Mesothelial cell of epicardium (in vitro differentiated cells): ENCODE measurements around the gene CDCP1. TPM values are rescaled to one million over a fixed set of nuclear protein-coding genes. Genes with fewer than 3 reads are reported as not detected.

Experiments
- DNase-seq, 2 experiments: peaks; one replicate each; pipeline ENCODE4 v3.0.0; 2021; ENCODE audit warnings: low spot score in 2 of 2; ENCODE audit not compliant: unreplicated experiment in 2 of 2
- H3K27ac Mint-ChIP-seq: 2 replicates; pipeline ENCODE4 v1.8.0; 2021; ENCODE audit warnings: mixed read lengths
- H3K27me3 Mint-ChIP-seq: 2 replicates; pipeline ENCODE4 v1.8.0; 2021; ENCODE audit warnings: low read depth, mixed read lengths
- H3K36me3 Mint-ChIP-seq: 2 replicates; pipeline ENCODE4 v1.8.0; 2021; ENCODE audit warnings: mixed read lengths
- H3K4me1 Mint-ChIP-seq: 2 replicates; pipeline ENCODE4 v1.8.0; 2021; ENCODE audit warnings: mixed read lengths
- H3K4me3 Mint-ChIP-seq: 2 replicates; pipeline ENCODE4 v1.8.0; 2021; ENCODE audit warnings: mild to moderate bottlenecking, moderate library complexity, mixed read lengths
- H3K9me3 Mint-ChIP-seq: 2 replicates; pipeline ENCODE4 v1.8.0; 2021; ENCODE audit warnings: mixed read lengths
- CTCF ChIP-seq: fragments of 200-600 bp; sonication (generic); IDR thresholded peaks from one replicate; pipeline ENCODE4 v1.5.0; 2021; ENCODE audit warnings: antibody characterized with exemption; ENCODE audit not compliant: unreplicated experiment
- total RNA-seq: library from RNA; stranded (reverse); gene quantifications from 3 replicates; pipeline ENCODE4 v1.2.1, GENCODE V29; 2021

Gene CDCP1
- total RNA-seq, 1 donor from 2014 or later: 1.3 TPM

- Mint-ChIP-seq H3K27me3 (no peaks in the 10 kb centered on the region), H3K36me3 (no peaks in the 10 kb centered on the region), H3K27ac (no peak overlapping the region), H3K4me3 (no peak overlapping the region), H3K9me3 (no peaks in the 10 kb centered on the region), H3K4me1 (peaks cover 8% of the 10 kb centered on the region)
- no peak for DNase-seq
- no peak for TF ChIP-seq CTCF
These were observed 23.1 kb downstream of the CDCP1 start for GRCh38 chr3:45123030-45123429.

- DNase-seq: no peak
- Mint-ChIP-seq H3K27ac (no peak overlapping the region), H3K4me1 (peaks cover 8% of the 10 kb centered on the region), H3K4me3 (no peak overlapping the region), H3K9me3 (no peaks in the 10 kb centered on the region), H3K27me3 (no peaks in the 10 kb centered on the region), H3K36me3 (no peaks in the 10 kb centered on the region)
- no peak for TF ChIP-seq CTCF
These were observed 25.6 kb downstream of the CDCP1 start for GRCh38 chr3:45120359-45121158.

GRCh38 chr3:45119824-45120358 lies 26.3 kb downstream of the CDCP1 start:
- H3K36me3 Mint-ChIP-seq: no peaks in the 10 kb centered on the region
- TF ChIP-seq CTCF: no peak
- H3K27me3 Mint-ChIP-seq: no peaks in the 10 kb centered on the region
- H3K4me3 Mint-ChIP-seq: no peak overlapping the region
- no peaks in the 10 kb centered on the region for H3K9me3 Mint-ChIP-seq
- DNase-seq: no peak
- H3K4me1 Mint-ChIP-seq: peaks cover 8% of the 10 kb centered on the region
- no peak overlapping the region for H3K27ac Mint-ChIP-seq

GRCh38 chr3:45119376-45119775 lies 26.8 kb downstream of the CDCP1 start:
- Mint-ChIP-seq H3K4me1 (peaks cover 8% of the 10 kb centered on the region), H3K4me3 (no peak overlapping the region), H3K36me3 (no peaks in the 10 kb centered on the region), H3K9me3 (no peaks in the 10 kb centered on the region), H3K27me3 (no peaks in the 10 kb centered on the region), H3K27ac (no peak overlapping the region)
- DNase-seq: no peak
- no peak for TF ChIP-seq CTCF

- Mint-ChIP-seq H3K4me1 (peaks cover 8% of the 10 kb centered on the region), H3K4me3 (no peak overlapping the region), H3K27me3 (no peaks in the 10 kb centered on the region), H3K36me3 (no peaks in the 10 kb centered on the region), H3K27ac (no peak overlapping the region), H3K9me3 (no peaks in the 10 kb centered on the region)
- DNase-seq: no peak
- TF ChIP-seq CTCF: no peak
These were observed 27.5 kb downstream of the CDCP1 start for GRCh38 chr3:45118615-45119071.
